Psoas muscle (tissue), 8 donors: ENCODE measurements around the gene ZNF132. TPM values are rescaled to one million over a fixed set of nuclear protein-coding genes. Genes with fewer than 3 reads are reported as not detected.

Experiments used
- ATAC-seq, 4 donors: fragments of 200-7000 bp; cut with Tn5 transposase; one replicate each; pipeline ENCODE4 v1.9.1; 2020; ENCODE audit warnings: moderate library complexity in 3 of 4, mild to moderate bottlenecking in 2 of 4
- DNase-seq, 2 donors: peaks; one replicate each; pipeline ENCODE4 v3.0.0-alpha.2; 2020
- H3K27ac ChIP-seq: fragments of 200-600 bp; one replicate; pipeline ENCODE4 v1.8.0; 2022
- H3K27me3 ChIP-seq, 3 donors: fragments of 200-600 bp in 1 of 3; one replicate each; pipeline versions ENCODE4 v1.6.1 to v1.8.0; 2013 to 2022; ENCODE audit warnings: low read length in 2 of 3, mild to moderate bottlenecking in 2 of 3, moderate library complexity in 1 of 3; ENCODE audit not compliant: insufficient read depth in 3 of 3
- H3K36me3 ChIP-seq, 2 donors: fragments of 200-600 bp in 1 of 2; one replicate each; pipeline versions ENCODE4 v1.6.1 to v1.8.0; 2013 to 2022; ENCODE audit warnings: low read depth in 1 of 2, mild to moderate bottlenecking in 1 of 2, moderate library complexity in 1 of 2; ENCODE audit not compliant: insufficient read depth in 1 of 2
- H3K4me1 ChIP-seq: fragments of 200-600 bp; one replicate; pipeline ENCODE4 v1.8.0; 2022
- H3K4me3 ChIP-seq: fragments of 200-600 bp; one replicate; pipeline ENCODE4 v1.8.0; 2022; ENCODE audit warnings: mild to moderate bottlenecking
- H3K9me3 ChIP-seq: fragments of 200-600 bp; one replicate; pipeline ENCODE4 v1.8.0; 2022
- CTCF ChIP-seq: fragments of 200-600 bp; IDR thresholded peaks from one replicate; pipeline ENCODE4 v1.8.0; 2022; ENCODE audit warnings: antibody characterized with exemption
- WGBS, 3 donors: extraction: QIAGEN DNeasy Blood & Tissue Kit; methylation state at CpG; one replicate each; pipeline versions ENCODE4 v1.1.6 to v1.1.7; 2013; 5-methylcytosine and 5-hydroxymethylcytosine counted together
- intact Hi-C, 2 donors: fragments of 100-400 bp; cut with DNase I; formaldehyde crosslinking; loops; one replicate each; pipeline versions ENCODE4 v1.11.0 to v1.14.2; 2022
- polyA plus RNA-seq, 3 donors: library from polyadenylated mRNA; stranded (reverse); fragments of 200-250 nt; gene quantifications; one replicate each; pipeline ENCODE4 v1.2.3, GENCODE V29; 2013
- total RNA-seq, 4 donors: library from RNA; stranded (reverse); fragmentation: NEBNext Ultra II Directional in 2 of 4; extraction: Animal tissue kit (Norgen Biotek cat#: 25700) in 2 of 4; gene quantifications; one replicate each; pipeline versions ENCODE4 v1.2.1 to v1.2.4, GENCODE V29; 2021 to 2023
- donor health status: healthy with polysubstance abuse.
- donor health status: DM: no; HTN: no; CAD: no; lungs with moderate emphysema.
- donor health status: Bipolar disorder and iron deficiency.
- donor health status: healthy.
- donor health status: DM: yes; HTN: yes; CAD: no.
- donor health status: DM: no; HTN: no; CAD: no.
- donor health status: DM: no; HTN: no; CAD: no.
- donor health status: DM: yes; HTN: yes; CAD: no.

Gene ZNF132
- total and polyA plus RNA-seq, 7 donors, result 1.4 to 5.2 (median 2.7) TPM

- Histone ChIP-seq H3K4me3 (no peak overlapping the region), H3K9me3 (no peaks in the 10 kb centered on the region), H3K27me3 (no peaks in the 10 kb centered on the region), H3K36me3 (peaks cover 7 to 70% of the 10 kb centered on the region in 2 donors), H3K27ac (no peak overlapping the region), H3K4me1 (no peaks in the 10 kb centered on the region)
- intact Hi-C loops, result no loop called here
- DNase-seq (no peak), ATAC-seq (no peak)
- WGBS, 3 donors, result 95 to 97% (median 96%) methylated on average over 5 of the region's 5 CpGs
- TF ChIP-seq CTCF, result no peak
These were observed 23.3 kb downstream of the ZNF132 start for GRCh38 chr19:58416604-58417003.

DNA sequence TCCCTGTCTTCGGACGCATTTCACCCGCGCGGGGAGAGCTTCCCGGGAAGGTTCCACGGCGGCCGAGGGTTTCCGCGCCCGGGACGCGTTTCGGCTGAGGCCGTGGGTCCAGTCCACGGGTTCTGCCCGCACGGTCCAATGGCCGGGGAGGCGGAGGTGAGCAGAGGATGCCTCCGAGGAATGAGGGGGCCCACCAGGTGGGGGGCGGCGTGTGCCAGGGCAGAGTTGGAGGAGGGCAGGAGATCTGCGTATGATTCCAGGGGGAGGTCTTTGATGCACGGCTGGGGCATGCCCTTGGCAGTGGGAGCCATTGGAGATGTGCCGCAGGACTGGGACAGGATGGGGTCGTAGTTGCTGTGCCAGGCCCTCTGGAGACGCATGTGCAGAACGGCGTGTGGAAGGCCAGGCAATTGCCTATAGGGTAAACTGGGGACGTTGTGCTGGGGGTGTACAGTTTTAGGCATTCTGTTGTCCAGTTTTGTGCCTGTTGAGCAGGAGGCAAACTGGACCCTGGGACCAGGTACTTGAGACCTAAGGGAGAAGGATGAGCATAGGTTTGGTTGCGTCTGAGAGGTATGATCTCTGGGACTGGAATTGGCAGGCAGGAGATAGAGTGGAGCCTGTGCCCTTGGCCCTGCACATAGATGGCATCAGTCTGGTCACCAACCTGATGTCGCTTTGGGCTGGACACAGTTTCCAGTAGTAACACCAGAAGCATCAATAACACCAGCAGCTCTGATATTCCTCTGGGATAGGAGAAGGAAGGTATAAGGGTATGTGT lies 30.8 kb downstream of the ZNF132 start:
- Histone ChIP-seq H3K4me3 (peak overlapping the region; percentile 86), H3K36me3 (peaks cover 0 to 12% of the 10 kb centered on the region in 2 donors), H3K4me1 (peaks cover 11% of the 10 kb centered on the region), H3K9me3 (no peaks in the 10 kb centered on the region), H3K27ac (peak overlapping the region; percentile 79), H3K27me3 (no peaks in the 10 kb centered on the region)
- peak; percentile 18 to 31 (median 26) for ATAC-seq
- DNase-seq, result no peak
- no peak for TF ChIP-seq CTCF
- 2 to 3% (median 3%) methylated on average over 34 of the region's 34 CpGs for WGBS, 3 donors
- intact Hi-C loops, result no loop called here

DNA sequence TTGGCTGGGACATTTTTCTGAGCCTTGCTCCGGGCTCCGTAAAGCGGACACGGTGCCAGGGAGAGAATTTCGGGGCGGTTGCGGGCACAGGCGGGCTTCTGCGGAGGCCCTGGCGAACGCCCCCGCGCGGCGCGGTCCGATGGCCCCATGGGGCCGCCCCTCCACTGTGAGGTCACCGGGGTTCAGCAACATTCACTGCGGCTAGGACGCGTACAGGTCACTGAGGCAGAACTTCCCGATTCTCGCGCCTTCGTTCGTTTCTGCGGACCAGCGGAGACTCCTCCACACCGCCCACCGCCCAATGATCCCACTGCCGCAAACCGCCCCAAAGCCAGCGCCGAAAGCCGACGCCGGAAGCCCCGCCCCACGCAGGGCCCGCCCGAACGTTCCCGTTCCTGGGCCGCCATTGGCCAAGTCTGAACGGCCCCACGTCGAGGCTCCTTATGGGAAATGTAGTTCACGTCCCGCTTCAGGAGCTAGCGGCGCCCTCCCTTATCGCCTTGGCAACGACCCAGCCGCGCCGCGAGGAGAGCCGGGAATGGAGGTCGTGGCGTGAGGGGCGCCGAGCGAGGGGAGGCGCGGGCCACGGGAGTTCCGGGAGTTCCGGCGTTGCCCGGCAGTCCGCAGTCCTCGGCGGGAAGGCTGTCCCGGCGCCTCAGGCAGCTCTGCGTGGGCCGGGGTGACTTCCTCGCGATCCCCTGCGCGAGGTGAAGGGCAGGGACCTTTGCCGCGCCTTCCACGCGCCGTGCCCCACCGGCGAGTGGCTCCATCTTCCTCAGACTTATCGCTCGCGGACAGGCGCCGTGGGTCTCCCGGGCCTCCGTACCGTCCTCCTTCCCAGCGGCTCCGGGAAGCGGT lies 31.6 kb downstream of the ZNF132 start, which contains the start of gene ZNF584:
Gene ZNF584, plus strand, starts transcription at position 498 of the 858 bp plus-strand sequence. CDS start 499 bp downstream, outside the sequence.
- ATAC-seq, result peak; percentile 98 to 99 (median 98)
- no peak for TF ChIP-seq CTCF

DNA sequence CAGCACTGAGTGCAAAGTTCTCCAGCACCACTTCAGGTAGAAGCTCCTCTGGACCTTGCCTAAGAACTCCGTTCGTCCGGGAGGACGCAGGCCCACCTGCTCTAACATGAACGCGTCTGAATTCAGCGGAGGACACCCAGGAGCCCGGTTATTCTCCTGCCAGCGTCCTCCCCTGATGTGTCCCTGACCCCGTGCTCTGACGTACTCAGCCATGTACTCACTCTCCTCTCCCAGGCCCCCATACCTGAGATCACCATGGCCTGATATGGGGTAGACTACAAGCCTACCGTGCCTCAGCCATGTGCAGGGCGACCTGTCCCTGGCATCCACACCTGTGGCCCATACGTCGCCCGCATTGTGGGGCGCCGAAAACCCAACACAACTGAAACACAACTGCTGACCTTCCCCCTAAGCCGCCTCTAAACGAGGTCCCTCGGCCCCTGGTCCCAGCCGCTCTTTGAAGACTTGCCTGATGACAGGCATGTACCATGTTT lies 32.2 kb downstream of the ZNF132 start:
- intact Hi-C loops, result loop anchor here in 1 of 2 donors (1.0 kb wide), 1 partner anchor 44 kb away; the partner anchor contains the start of gene ZNF324B
- no peaks in the 10 kb centered on the region for H3K27me3 ChIP-seq
- no peak for DNase-seq
- WGBS, 3 donors, result 7 to 10% (median 10%) methylated on average over 22 of the region's 22 CpGs
- ATAC-seq, result peak; percentile 6 to 31 (median 22)
- peak overlapping the region; percentile 86 for H3K4me3 ChIP-seq
- H3K36me3 ChIP-seq, result peaks cover 0 to 10% of the 10 kb centered on the region in 2 donors
- peaks cover 11% of the 10 kb centered on the region for H3K4me1 ChIP-seq
- H3K9me3 ChIP-seq, result no peaks in the 10 kb centered on the region
- no peak for TF ChIP-seq CTCF
- H3K27ac ChIP-seq, result peak overlapping the region; percentile 79

More for the DNA sequence above, 31.6 kb downstream of the ZNF132 start, which contains the start of gene ZNF584:
- Histone ChIP-seq H3K4me1 (peaks cover 11% of the 10 kb centered on the region), H3K27ac (peak within 1 kb of the TSS; percentile 79), H3K9me3 (no peaks in the 10 kb centered on the region), H3K27me3 (no peaks in the 10 kb centered on the region), H3K36me3 (peaks cover 0 to 12% of the 10 kb centered on the region in 2 donors), H3K4me3 (peak within 1 kb of the TSS; percentile 86)
- intact Hi-C loops, result loop anchor here in 1 of 2 donors (1.0 kb wide), 1 partner anchor 43 kb away; the partner anchor contains the start of gene ZNF324B
- 0% methylated on average over 63 to 100 of the region's 100 CpGs for WGBS, 3 donors
- DNase-seq, result peak; percentile 95 to 97
